ENCODE data around the gene NTRK3.

- TF ChIP-seq, protein P1, sequence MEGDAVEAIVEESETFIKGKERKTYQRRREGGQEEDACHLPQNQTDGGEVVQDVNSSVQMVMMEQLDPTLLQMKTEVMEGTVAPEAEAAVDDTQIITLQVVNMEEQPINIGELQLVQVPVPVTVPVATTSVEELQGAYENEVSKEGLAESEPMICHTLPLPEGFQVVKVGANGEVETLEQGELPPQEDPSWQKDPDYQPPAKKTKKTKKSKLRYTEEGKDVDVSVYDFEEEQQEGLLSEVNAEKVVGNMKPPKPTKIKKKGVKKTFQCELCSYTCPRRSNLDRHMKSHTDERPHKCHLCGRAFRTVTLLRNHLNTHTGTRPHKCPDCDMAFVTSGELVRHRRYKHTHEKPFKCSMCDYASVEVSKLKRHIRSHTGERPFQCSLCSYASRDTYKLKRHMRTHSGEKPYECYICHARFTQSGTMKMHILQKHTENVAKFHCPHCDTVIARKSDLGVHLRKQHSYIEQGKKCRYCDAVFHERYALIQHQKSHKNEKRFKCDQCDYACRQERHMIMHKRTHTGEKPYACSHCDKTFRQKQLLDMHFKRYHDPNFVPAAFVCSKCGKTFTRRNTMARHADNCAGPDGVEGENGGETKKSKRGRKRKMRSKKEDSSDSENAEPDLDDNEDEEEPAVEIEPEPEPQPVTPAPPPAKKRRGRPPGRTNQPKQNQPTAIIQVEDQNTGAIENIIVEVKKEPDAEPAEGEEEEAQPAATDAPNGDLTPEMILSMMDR (IDR thresholded peaks at IDR 0.05), result no peak
- no peak for TF ChIP-seq POLR2A (IDR thresholded peaks at IDR 0.05)
Observed at GRCh38 chr15:88060383-88060782, 196.2 kb downstream of the NTRK3 start.
